ENCODE data around the gene NAPB.

The NAPB gene

DNA sequence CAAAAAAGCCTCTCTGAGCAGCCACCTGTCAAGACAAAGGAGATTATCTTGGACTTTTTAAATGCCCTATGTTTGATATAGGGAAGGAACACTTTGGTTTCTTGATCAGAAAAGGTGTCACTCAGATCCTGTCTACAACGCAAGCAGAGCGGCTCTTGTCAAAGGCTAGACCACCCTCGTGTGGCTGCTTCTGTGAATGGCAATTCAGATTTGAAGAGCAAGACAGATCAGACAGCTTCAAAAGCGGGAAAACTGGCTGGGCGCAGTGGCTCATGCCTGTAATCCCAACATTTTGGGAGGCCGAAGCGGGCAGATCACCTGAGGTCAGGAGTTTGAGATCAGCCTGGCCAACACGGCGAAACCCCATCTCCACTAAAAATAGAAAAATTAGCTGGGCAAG, 80.8 kb downstream of the NAPB start:
- no peak for DNase-seq

- DNase-seq = no peak
These were observed 81.3 kb downstream of the NAPB start for GRCh38 chr20:23339986-23340385.

GRCh38 chr20:23337312-23337711, 84.0 kb downstream of the NAPB start:
- DNase-seq = no peak

DNA sequence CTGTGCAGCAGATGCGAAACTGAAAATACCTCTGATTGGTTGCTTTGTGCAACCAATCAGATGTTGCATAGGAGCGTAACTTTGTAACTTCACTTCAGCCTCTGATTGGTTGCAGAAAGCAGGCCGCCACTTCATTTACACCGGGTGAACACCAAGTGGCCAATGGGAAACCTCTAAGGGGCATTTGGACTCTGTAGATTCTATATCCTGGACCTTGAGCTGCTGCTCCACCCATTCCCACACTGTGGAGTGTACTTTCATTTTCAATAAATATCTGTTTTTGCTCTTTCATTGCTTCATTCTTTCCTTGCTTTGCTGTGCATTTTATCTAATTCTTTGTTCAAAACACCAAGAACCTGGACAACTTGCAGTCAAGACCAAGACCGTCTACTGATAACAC, 84.8 kb downstream of the NAPB start:
- no peak for DNase-seq

DNA sequence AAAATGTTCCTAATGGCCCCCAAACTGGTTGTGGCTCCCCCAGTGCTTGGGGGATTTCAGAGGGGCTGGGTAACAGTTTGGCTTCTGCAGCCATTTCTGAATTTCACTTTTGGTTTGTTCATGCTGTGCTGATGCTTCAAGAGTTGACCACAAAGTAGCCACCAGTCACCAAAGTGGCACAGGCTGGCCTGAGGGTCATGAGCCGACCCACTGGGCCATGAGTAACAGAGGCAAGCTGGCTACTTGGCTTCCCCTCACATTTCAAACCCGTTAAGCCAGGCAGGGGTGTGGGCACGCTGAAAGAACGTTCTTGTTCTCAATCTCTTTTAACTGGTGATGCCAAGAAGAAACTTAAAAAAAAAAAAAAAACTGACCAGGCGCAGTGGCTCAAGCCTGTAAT, 85.8 kb downstream of the NAPB start:
- no peak for DNase-seq

- DNase-seq = no peak
These were observed 87.2 kb downstream of the NAPB start for GRCh38 chr20:23334111-23334510.

DNA sequence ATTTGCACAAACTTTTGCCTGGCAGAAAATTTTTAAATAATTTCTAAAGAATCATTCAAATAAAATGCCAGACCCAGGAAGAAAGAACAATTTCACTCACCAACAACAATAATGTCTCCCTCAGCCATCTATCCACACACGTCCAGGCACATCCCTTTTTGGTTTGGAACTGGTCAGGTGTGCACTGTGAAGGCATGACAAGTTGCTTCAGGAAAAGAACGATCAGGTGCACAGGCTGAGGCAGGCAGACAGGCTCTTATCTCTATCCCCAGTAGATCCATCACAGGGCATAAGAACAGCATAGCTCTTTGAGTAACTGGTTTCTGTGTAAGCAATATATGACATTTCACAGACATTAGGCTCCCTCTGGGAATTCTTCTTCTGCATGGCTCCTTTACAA, 88.8 kb downstream of the NAPB start:
- DNase-seq = no peak

GRCh38 chr20:23331450-23332350, 89.6 kb downstream of the NAPB start:
- no peak for DNase-seq

DNA sequence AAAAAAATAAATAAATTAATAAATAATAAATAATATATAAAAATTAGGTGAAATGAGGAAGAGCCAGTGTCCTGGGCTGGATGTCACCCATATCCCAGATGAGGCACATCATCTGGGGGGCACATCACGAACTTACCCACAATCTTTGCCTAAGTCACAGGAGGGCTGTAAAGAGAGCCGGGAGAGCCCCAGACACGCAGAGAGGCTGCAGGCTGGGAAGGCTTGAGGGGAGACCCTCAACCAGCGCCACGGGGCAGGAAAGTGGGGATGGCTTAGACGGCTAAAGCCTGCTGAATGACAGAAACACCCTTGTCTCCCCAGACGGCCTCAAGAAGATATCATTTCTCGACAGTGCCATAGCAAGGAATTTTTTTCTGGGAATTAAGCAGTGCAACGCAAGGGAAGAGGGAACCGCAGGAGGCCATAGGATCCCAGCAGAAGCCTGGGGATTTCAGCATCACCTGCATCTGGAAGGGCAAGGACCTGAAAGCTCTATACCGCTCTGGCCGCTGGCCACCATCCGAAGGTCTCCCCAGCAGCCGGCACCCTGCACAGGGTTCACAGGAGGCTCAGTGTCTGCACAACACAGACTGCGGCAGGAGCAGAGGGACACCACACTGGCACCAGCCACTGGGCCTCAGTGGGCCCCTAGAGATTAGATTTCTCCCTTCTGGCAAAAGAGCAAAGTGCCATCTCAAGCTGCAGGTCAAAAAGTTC, 93.5 kb downstream of the NAPB start:
- DNase-seq = no peak

- no peak for DNase-seq
These were observed 94.5 kb downstream of the NAPB start for GRCh38 chr20:23326774-23327173.

DNA sequence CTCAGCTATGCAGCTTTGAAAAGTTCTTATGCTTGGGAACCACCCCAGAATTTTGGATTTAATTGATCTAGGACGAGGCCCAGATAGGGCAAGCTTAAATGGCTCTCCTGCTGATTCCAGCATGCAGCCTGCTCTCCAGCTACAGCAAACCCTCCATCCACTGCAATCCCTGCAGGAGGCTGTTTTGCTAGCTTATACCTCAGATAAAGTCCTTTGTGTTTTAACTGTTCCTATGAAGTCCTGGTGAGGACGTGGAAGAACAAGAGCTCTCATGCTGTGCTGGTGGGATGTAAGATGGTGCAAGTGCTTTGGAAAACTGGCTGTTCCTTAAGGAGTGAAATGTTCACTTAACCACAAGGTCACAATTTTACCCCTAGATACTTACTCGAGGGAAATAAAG, 96.2 kb downstream of the NAPB start:
- DNase-seq = no peak

Data from activated CD4-positive, alpha-beta T cell treated with anti-CD3 and anti-CD28 coated beads for 1 hour (primary cell).